Stimulated activated naive CD8-positive, alpha-beta T cell treated with anti-CD3 and anti-CD28 coated beads, Interleukin-15, amount 100 ng/mL, for 72 hours (primary cell): ENCODE measurements around the gene CFAP97.
A peak's percentile ranks its signal among the peaks of the same experiment; 100 is the strongest.
"Not testable (repeated sequence)": the region's sequence is repeated elsewhere in the genome, so short reads cannot be mapped to it uniquely, and the experiment has no call there.

ENCODE experiments used
- ATAC-seq: fragments of 150-1000 bp; cut with Tn5 transposase; 2 replicates; pipeline ENCODE4 v1.10.0; 2021; ENCODE audit warnings: mild to moderate bottlenecking, moderate library complexity
- DNase-seq, 2 donors: peaks; one replicate each; pipeline ENCODE4 v3.0.0; 2021 to 2022
- H3K27ac Mint-ChIP-seq, 2 donors: one replicate each; pipeline ENCODE4 v1.8.0; 2022; ENCODE audit warnings: mild to moderate bottlenecking in 2 of 2, mixed read lengths in 2 of 2, moderate library complexity in 2 of 2
- H3K27me3 Mint-ChIP-seq: one replicate; pipeline ENCODE4 v1.8.0; 2022; ENCODE audit warnings: mixed read lengths
- H3K4me1 Mint-ChIP-seq: one replicate; pipeline ENCODE4 v1.8.0; 2022; ENCODE audit warnings: mild to moderate bottlenecking, mixed read lengths
- H3K4me3 Mint-ChIP-seq, 2 donors: one replicate each; pipeline ENCODE4 v1.8.0; 2022; ENCODE audit warnings: mild to moderate bottlenecking in 2 of 2, mixed read lengths in 2 of 2, moderate library complexity in 1 of 2
- H3K9me3 Mint-ChIP-seq, 2 donors: one replicate each; pipeline ENCODE4 v1.8.0; 2022; ENCODE audit warnings: mixed read lengths in 2 of 2

Gene CFAP97

DNA sequence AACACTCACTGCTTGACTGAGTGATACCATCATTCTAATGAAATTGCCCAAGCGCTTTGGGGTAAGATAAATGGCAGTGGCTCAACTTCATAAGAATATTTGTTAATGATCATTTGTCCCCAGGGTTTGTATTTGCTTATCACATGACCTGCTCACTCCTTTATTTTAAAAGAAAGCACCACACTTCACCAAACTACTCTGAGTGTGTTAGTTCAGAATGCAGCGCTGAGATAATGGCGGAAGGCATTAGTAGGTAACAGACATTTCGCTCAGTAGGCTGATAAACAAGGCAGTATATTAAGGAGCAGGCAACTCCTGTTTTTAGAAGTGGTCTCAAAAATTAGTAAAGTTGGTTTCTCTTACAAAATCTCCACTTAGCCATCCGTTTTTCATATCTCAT lies 7.2 kb upstream of the CFAP97 start:
- Mint-ChIP-seq H3K4me1 (peaks cover 37% of the 10 kb centered on the region), H3K4me3 (peak overlapping the region; percentile 81 to 85), H3K27me3 (no peaks in the 10 kb centered on the region), H3K27ac (no peak overlapping the region), H3K9me3 (no peaks in the 10 kb centered on the region)
- ATAC-seq (no peak), DNase-seq (no peak)

DNA sequence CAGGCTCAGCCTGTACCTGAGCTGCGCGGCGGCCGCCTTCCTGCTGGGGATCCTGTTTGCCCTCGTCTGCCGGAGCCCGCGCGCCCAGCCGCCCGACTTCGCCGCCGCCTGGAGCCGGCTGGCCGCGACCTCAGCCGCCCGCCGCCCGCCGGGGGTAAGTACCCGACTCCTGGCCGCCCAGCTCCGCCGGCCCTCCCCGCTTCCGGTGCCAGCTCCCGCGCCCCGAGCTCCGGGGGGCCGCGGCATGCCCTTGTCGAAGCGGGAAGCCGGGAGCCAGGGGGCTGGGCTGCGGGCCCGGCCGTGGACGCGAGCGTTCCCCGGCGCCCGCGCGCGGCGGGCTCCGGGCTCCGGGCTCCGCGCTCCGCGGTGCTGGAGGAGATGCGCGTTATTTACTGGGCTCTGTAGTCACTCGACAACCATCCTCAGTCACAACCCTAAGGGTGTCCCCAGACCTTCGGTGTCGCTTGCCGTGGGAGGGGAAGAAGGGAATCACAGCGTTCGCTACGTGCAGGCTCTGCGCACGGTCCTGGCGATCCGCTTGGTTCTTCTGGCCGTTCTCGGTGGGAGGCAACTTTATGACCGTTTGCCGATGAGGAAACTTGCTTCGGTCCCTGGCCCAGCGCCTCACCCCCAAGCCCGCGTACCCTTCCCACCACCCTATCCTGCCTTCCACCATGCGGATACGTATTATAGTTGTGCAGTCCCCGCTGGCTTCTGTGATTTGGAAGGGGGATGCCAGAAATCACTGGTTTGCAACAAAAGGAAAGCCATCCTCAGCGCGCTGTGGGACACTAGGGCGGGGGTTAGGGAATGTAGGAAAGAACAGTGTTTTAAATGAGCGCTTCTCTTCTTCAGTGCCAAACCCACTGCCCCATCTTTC lies 6.5 kb upstream of the CFAP97 start:
- Mint-ChIP-seq H3K4me3 (peak overlapping the region; percentile 81 to 85), H3K27me3 (no peaks in the 10 kb centered on the region), H3K27ac (peak overlapping the region; percentile 52 to 59), H3K4me1 (peaks cover 37% of the 10 kb centered on the region), H3K9me3 (no peaks in the 10 kb centered on the region)
- ATAC-seq (peak; percentile 57), DNase-seq (peak; percentile 52 to 57)

DNA sequence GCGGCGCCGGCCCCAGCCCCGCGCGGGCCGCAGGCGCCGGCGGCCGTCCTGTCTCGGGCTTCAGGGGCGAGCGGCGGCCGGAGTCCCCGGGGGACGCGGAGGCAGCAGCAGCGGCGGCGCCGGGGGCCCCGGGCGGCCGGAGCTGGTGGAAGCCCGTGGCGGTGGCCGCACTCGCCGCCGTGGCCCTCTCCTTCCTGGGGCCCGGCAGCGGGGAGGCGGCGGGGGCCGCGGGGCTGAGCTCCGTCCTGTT lies 6.0 kb upstream of the CFAP97 start:
- not testable (repeated sequence) for H3K4me3 Mint-ChIP-seq, H3K27me3 Mint-ChIP-seq
- peaks cover 42% of the 10 kb centered on the region for H3K4me1 Mint-ChIP-seq

DNA sequence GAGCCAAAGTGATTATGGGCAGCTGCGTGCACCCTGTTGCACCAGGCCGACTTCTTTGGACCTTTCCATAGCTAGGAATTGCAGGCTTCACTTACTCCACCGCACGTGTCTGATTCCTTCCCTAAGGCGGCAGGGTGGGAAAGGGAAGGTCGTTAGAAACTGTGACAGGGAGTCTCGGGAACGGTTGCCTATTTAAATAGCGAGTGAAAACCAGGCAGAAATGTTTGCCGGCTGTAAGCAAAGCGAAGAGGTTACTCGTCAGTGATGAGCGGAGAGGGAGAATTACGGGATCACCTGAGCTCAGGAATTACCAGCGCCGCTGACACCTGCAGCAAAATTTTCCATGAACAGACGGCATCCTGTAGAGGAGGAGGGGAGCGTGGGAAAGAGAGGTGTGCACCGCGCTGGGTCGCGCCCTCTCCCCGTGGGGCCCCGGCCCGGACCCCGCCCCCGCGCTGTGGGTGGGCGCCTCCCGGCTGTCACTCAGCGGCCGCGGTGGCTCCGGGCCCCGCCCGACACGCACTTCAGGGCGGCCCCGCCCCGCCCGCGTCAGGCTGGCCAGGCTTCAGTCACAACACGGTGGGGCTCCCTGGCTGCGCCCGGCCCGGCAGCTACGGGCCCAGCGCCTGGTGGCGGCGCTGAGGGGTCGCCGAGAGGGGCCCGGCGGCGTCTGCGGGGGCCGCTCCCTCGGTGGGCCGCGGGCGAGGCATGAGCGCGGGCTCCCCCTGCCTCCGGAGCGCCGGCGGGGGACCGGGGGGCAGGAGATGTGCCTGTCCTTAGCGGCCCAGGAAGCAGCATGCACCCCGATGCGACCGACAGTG lies 5.4 kb upstream of the CFAP97 start, which contains the start of gene SNX25:
TSS of gene SNX25 (plus strand) at position 568 of the 821 bp plus-strand sequence. CDS start at position 797, 229 bp downstream.
- H3K27me3 Mint-ChIP-seq = no peaks in the 10 kb centered on the region
- peak within 1 kb of the TSS; percentile 90 to 94 for H3K4me3 Mint-ChIP-seq
- peak; percentile 88 to 91 for DNase-seq
- peaks cover 47% of the 10 kb centered on the region for H3K4me1 Mint-ChIP-seq
- H3K9me3 Mint-ChIP-seq = no peaks in the 10 kb centered on the region
- peak within 1 kb of the TSS; percentile 59 to 89 for H3K27ac Mint-ChIP-seq
- ATAC-seq = peak; percentile 94

More for the DNA sequence above, 6.0 kb upstream of the CFAP97 start:
- DNase-seq, H3K27ac Mint-ChIP-seq, H3K9me3 Mint-ChIP-seq: not testable (repeated sequence)
- ATAC-seq = peak; percentile 72

GRCh38 chr4:185207466-185207865 lies 3.7 kb upstream of the CFAP97 start:
- no peaks in the 10 kb centered on the region for H3K27me3 Mint-ChIP-seq
- ATAC-seq (no peak), DNase-seq (no peak)
- no peaks in the 10 kb centered on the region for H3K9me3 Mint-ChIP-seq
- no peak overlapping the region for H3K4me3 Mint-ChIP-seq
- peaks cover 48% of the 10 kb centered on the region for H3K4me1 Mint-ChIP-seq
- H3K27ac Mint-ChIP-seq = no peak overlapping the region

GRCh38 chr4:185205697-185206342 lies 2.0 kb upstream of the CFAP97 start:
- no peak overlapping the region for H3K27ac Mint-ChIP-seq

GRCh38 chr4:185205073-185205472 lies 1.3 kb upstream of the CFAP97 start:
- H3K27ac Mint-ChIP-seq = peak overlapping the region in 1 of 2 donors; percentile 34
- H3K9me3 Mint-ChIP-seq, ATAC-seq, H3K27me3 Mint-ChIP-seq, DNase-seq: not testable (repeated sequence)
- H3K4me1 Mint-ChIP-seq = peaks cover 43% of the 10 kb centered on the region
- H3K4me3 Mint-ChIP-seq = peak overlapping the region; percentile 82 to 91

More at GRCh38 chr4:185205697-185206342, 2.0 kb upstream of the CFAP97 start:
- DNase-seq (no peak), ATAC-seq (no peak)
- Mint-ChIP-seq H3K27me3 (no peaks in the 10 kb centered on the region), H3K9me3 (no peaks in the 10 kb centered on the region), H3K4me1 (peaks cover 45% of the 10 kb centered on the region), H3K4me3 (no peak overlapping the region)

GRCh38 chr4:185204238-185204910 lies 574 bp upstream of the CFAP97 start:
- Mint-ChIP-seq H3K4me3 (peak overlapping the region; percentile 82 to 91), H3K9me3 (no peaks in the 10 kb centered on the region), H3K4me1 (peaks cover 47% of the 10 kb centered on the region), H3K27me3 (no peaks in the 10 kb centered on the region), H3K27ac (peak overlapping the region; percentile 61 to 90)
- ATAC-seq (no peak), DNase-seq (no peak)

- ATAC-seq (peak; percentile 9), DNase-seq (no peak)
- Mint-ChIP-seq H3K27ac (peak overlapping the region; percentile 95 to 98), H3K27me3 (no peaks in the 10 kb centered on the region), H3K4me3 (peak overlapping the region; percentile 91 to 95), H3K9me3 (no peaks in the 10 kb centered on the region), H3K4me1 (peaks cover 37% of the 10 kb centered on the region)
Observed at GRCh38 chr4:185202984-185203485, 765 bp downstream of the CFAP97 start.

DNA sequence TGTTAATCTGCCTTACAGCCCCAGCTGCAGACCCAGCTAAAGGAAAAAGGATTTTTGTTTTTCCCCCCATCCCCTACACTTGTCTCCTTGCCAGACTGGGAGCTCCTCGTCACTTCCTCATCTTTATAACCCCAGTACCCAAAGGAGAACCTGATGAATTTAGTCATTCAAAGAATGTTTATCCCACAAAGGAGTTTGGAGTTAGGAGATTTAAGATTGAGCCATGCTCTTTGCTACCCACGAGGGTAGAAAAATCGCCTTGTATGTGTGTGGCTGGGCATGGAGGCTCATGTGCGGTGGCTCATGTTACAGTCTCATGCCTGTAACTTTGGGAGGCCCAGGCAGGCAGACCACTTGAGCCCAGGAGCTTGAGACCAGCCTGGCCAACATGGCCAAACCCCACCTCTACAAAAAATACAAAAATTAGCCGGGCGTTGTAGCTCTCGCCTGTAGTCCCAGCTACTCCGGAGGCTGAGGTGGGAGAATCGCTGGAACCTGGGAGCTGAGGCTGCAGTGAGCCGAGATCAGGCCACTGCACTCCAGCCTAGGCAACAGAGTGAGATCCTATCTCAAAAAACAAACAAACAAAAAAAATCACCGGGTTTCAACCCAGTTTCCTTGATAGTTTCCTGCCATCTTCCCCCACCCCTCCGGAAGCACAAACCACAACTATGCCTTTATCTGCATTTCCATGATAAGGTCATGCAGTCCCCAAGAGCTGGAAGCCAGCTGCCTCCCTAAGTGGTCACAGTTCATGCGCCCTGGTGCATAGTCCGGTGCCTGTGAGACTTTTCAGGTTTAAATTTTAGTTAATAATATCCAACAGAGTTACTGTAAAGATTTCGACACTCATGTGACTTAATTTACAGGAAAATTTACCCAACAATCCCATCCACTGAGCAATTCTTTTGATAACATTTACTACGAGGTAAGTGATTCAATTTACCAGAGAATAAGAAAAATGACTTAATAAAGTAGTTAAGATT lies 1.5 kb downstream of the CFAP97 start:
- H3K4me3 Mint-ChIP-seq = peak overlapping the region; percentile 91 to 95
- H3K4me1 Mint-ChIP-seq = peaks cover 37% of the 10 kb centered on the region
- DNase-seq = peak in 1 of 2 donors; percentile 18
- ATAC-seq = peak; percentile 14
- H3K27ac Mint-ChIP-seq = peak overlapping the region; percentile 16 to 95
- no peaks in the 10 kb centered on the region for H3K9me3 Mint-ChIP-seq
- no peaks in the 10 kb centered on the region for H3K27me3 Mint-ChIP-seq

- H3K9me3 Mint-ChIP-seq, H3K27me3 Mint-ChIP-seq, H3K27ac Mint-ChIP-seq, H3K4me3 Mint-ChIP-seq, DNase-seq, ATAC-seq: not testable (repeated sequence)
- H3K4me1 Mint-ChIP-seq = peaks cover 39% of the 10 kb centered on the region
Observed at GRCh38 chr4:185198189-185198588, 5.6 kb downstream of the CFAP97 start.

DNA sequence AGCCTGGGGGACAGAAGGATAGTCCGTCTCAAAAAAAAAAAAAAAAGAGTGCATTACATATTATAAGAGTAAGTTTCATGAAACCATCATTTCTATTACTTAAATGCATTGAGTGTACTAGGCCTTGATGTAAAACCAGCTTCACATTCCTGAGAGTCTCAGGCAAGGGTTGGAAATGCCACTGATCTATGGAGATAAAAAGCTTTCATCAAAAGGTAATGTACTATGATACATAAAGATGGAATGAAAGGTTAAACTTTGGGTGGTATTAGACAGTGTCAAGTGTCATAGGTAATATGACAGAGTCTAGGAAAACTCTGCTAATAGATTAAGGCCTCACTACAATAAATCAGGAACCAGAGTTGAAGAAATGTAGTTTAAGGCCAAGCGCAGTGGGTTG lies 7.4 kb downstream of the CFAP97 start:
- no peak overlapping the region for H3K27ac Mint-ChIP-seq
- H3K4me1 Mint-ChIP-seq = peaks cover 36% of the 10 kb centered on the region
- no peak overlapping the region for H3K4me3 Mint-ChIP-seq
- no peak for ATAC-seq
- H3K9me3 Mint-ChIP-seq = no peaks in the 10 kb centered on the region
- H3K27me3 Mint-ChIP-seq = no peaks in the 10 kb centered on the region
- no peak for DNase-seq

DNA sequence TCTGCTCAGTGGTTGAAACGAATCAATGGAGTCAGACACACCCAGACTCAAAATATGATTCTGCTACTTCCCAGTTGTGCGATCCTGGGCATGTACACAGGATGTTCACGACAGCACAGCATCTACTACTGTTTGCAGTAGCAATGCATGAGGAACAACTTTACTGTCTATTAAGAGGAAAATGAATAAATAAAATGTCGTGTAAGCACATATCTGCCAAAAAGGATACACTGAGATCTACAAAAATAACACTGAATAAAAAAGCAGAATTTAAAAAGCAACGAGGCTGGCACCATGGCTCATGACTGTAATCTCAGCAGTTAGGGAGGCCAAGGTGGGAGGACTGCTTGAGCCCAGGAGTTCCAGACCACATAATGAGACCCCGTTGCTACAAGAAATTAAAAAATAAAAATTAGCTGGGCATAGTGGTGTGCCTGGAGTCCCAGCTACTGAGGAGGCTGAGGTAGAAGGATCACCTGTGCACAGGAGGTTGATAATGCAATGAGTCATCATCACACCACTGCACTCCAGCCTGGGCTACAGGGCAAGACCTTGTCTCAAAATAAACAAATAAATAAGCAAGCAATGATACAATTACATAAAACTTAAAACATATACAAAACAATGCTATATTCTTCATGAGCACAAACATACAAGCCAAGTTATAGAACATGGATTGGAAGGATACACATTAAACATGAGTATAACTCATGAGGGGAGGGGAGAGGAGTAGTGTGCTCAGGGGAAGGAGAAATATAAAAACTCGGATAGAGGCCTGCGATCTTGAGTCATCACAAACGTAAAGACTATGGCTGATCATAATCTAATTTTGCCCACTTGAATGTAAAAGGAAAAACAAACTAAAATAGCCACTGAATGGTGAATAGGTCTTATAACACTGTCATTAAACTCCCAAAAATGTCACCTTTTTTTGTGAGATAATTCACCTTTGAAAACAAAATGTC lies 8.6 kb downstream of the CFAP97 start:
- Mint-ChIP-seq H3K27me3 (no peaks in the 10 kb centered on the region), H3K27ac (no peak overlapping the region), H3K4me3 (no peak overlapping the region), H3K9me3 (no peaks in the 10 kb centered on the region), H3K4me1 (peaks cover 44% of the 10 kb centered on the region)
- ATAC-seq (no peak), DNase-seq (no peak)
